ENCODE data around the gene FAM209A. TPM values are rescaled to one million over a fixed set of nuclear protein-coding genes. Genes with fewer than 3 reads are reported as not detected.
"Not testable (repeated sequence)": the region's sequence is repeated elsewhere in the genome, so short reads cannot be mapped to it uniquely, and the experiment has no call there.

The FAM209A gene
- total RNA-seq, 1 experiment from 2014 or later = 0.40 TPM

DNA sequence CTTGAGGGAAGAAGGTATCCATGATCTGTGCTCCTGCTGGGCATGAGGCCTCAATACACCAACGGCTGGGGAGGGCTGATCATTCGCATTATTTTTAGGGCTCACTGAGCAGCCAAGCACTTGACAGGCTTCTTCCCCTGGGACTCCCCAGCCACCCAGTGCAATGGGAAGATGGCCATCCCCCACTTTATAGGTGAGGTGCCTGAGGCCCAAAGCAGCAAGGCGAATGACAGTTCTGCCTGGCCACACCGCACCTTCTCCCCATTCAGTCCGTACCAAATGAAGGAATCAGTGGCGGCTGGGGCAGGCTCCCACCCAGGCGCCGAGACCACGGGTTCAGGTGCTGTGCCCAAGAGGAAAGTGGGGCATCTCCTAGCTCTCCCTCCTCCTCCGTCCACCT is 4.4 kb upstream of the FAM209A start:
- H3K36me3 Mint-ChIP-seq (ENCODE audit: insufficient read depth, unreplicated experiment) = no peaks in the 10 kb centered on the region
- intact Hi-C loops (cut with micrococcal nuclease; ENCODE audit: unreplicated experiment) = no loop called here
- TF ChIP-seq, protein P1, sequence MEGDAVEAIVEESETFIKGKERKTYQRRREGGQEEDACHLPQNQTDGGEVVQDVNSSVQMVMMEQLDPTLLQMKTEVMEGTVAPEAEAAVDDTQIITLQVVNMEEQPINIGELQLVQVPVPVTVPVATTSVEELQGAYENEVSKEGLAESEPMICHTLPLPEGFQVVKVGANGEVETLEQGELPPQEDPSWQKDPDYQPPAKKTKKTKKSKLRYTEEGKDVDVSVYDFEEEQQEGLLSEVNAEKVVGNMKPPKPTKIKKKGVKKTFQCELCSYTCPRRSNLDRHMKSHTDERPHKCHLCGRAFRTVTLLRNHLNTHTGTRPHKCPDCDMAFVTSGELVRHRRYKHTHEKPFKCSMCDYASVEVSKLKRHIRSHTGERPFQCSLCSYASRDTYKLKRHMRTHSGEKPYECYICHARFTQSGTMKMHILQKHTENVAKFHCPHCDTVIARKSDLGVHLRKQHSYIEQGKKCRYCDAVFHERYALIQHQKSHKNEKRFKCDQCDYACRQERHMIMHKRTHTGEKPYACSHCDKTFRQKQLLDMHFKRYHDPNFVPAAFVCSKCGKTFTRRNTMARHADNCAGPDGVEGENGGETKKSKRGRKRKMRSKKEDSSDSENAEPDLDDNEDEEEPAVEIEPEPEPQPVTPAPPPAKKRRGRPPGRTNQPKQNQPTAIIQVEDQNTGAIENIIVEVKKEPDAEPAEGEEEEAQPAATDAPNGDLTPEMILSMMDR (IDR thresholded peaks at IDR 0.05; ENCODE audit: unreplicated experiment) = no peak
- H3K27me3 Mint-ChIP-seq (ENCODE audit: unreplicated experiment) = no peaks in the 10 kb centered on the region
- no TSS peak for BruUV-seq (replicated peaks)
- H3K4me3 Mint-ChIP-seq (ENCODE audit: low read depth, unreplicated experiment) = no peak overlapping the region
- no peaks in the 10 kb centered on the region for H3K4me1 Mint-ChIP-seq (ENCODE audit: low read depth, unreplicated experiment)
- no peak overlapping the region for H3K27ac Mint-ChIP-seq (ENCODE audit: unreplicated experiment)
- CTCF ChIA-PET = interaction anchor here (0.6 to 1.1 kb wide), 2 partner anchors 11 to 1877 kb away, joined by 3 to 4 read pairs; no protein-coding TSS in a partner anchor
- no peak for DNase-seq
- no peaks in the 10 kb centered on the region for H3K9me3 Mint-ChIP-seq (ENCODE audit: low read depth, unreplicated experiment)

DNA sequence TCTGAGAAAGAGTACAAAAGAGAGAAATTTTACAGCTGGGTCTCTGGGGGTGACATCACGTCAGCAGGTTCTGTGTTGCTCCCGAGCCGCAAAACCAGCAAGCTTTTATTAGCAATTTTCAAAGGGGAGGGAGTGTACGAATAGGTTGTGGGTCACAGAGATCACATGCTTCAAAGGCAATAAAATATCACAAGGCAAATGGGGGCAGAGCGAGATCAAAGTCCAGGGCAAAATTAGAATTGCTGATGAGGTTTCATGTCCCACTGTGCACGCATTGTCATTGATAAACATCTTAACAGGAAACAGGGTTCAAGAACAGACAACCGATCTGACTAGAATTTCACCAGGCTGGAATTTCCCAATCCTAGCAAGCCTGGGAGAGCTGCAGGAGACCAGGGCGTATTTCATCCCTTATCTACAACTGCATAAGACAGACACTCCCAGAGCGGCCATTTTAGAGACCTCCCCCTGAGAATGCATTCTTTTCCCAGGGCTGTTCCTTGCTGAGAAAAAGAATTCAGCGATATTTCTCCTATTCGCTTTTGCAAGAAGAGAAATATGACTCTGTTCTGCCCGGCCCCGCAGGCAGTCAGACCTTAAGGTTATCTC is 3.7 kb upstream of the FAM209A start:
- intact Hi-C loops (cut with micrococcal nuclease; ENCODE audit: unreplicated experiment); H3K9me3 Mint-ChIP-seq (ENCODE audit: low read depth, unreplicated experiment); H3K4me3 Mint-ChIP-seq (ENCODE audit: low read depth, unreplicated experiment); H3K4me1 Mint-ChIP-seq (ENCODE audit: low read depth, unreplicated experiment); H3K36me3 Mint-ChIP-seq (ENCODE audit: insufficient read depth, unreplicated experiment); H3K27ac Mint-ChIP-seq (ENCODE audit: unreplicated experiment); DNase-seq; BruUV-seq (replicated peaks); H3K27me3 Mint-ChIP-seq (ENCODE audit: unreplicated experiment): not testable (repeated sequence)
- CTCF ChIA-PET = interaction anchor here (0.6 to 1.1 kb wide), 2 partner anchors 10 to 1876 kb away, joined by 3 to 4 read pairs; no protein-coding TSS in a partner anchor

DNA sequence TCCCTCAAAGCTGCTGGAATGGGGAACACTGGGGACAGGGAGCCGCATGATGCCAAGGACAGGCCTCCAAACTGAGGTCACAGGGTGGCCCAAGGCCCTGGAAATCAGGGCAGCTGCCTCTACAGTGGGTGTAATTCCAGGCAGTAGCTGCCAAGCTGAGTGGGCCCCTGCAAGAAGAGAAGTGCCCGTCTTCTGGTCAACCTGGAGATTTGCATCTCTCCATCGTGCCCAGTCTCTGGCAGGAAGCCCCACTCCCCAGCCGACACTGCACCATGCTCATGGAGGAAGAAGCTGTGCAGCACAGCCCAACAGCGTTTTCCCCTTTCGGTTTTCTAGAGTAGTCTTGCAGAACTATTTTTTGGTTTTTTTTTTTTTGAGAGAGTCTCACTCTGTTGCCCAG is 2.2 kb upstream of the FAM209A start:
- CTCF ChIA-PET = no interaction called here
- no peaks in the 10 kb centered on the region for H3K9me3 Mint-ChIP-seq (ENCODE audit: low read depth, unreplicated experiment)
- BruUV-seq (replicated peaks) = no TSS peak
- H3K27ac Mint-ChIP-seq (ENCODE audit: unreplicated experiment) = no peak overlapping the region
- intact Hi-C loops (cut with micrococcal nuclease; ENCODE audit: unreplicated experiment) = no loop called here
- no peak overlapping the region for H3K4me3 Mint-ChIP-seq (ENCODE audit: low read depth, unreplicated experiment)
- TF ChIP-seq, protein P1 (IDR thresholded peaks at IDR 0.05; ENCODE audit: unreplicated experiment) = no peak
- no peaks in the 10 kb centered on the region for H3K36me3 Mint-ChIP-seq (ENCODE audit: insufficient read depth, unreplicated experiment)
- no peaks in the 10 kb centered on the region for H3K27me3 Mint-ChIP-seq (ENCODE audit: unreplicated experiment)
- H3K4me1 Mint-ChIP-seq (ENCODE audit: low read depth, unreplicated experiment) = no peaks in the 10 kb centered on the region
- no peak for DNase-seq

DNA sequence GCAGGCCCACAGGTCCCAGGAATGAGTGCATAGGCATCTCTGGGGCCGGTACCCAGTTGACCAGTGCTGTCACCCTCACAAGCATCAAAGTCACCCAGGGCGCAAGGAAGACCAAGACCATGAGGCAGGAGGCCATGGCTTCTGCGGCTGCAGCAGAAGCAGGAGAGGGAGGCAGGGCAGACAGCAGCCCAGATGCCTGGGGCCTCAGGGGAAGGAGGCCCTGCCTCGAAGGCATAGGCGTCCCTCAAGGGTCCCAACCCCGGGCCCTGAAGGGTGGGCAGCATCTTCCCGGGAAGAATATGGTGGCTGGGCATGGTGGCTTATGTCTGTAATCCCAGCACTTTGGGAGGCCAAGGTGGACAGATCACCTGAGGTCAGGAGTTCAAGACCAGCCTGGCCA is 3.0 kb downstream of the FAM209A start:
- Mint-ChIP-seq H3K27me3 (ENCODE audit: unreplicated experiment) (no peaks in the 10 kb centered on the region), H3K4me3 (ENCODE audit: low read depth, unreplicated experiment) (no peak overlapping the region), H3K27ac (ENCODE audit: unreplicated experiment) (no peak overlapping the region), H3K9me3 (ENCODE audit: low read depth, unreplicated experiment) (no peaks in the 10 kb centered on the region), H3K36me3 (ENCODE audit: insufficient read depth, unreplicated experiment) (no peaks in the 10 kb centered on the region), H3K4me1 (ENCODE audit: low read depth, unreplicated experiment) (no peaks in the 10 kb centered on the region)
- BruUV-seq (replicated peaks) = no TSS peak
- intact Hi-C loops (cut with micrococcal nuclease; ENCODE audit: unreplicated experiment) = no loop called here
- DNase-seq = no peak
- CTCF ChIA-PET = no interaction called here
- TF ChIP-seq, protein P1 (IDR thresholded peaks at IDR 0.05; ENCODE audit: unreplicated experiment) = no peak

DNA sequence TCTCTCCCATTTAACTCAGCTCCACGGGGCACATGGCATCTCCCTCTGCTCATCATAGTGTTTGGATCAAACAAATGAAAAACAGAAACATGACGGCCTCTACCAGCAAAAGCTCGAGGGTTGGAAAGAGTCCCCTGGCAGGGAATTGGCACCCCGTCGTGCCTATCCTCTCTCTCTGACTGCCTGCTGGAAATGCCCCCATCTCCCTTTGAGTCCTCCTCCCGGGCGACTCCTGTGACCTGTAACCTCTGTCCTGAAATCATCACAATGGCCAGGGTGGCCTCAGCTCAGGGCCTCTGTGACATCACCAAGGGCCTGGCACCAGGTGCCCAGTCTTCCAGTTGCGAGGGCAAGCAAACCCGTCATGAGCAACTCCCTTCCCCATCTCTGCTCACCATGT is 8.4 kb downstream of the FAM209A start, which contains the start of gene FAM209B:
TSS of gene FAM209B (plus strand) at position 301 of the 400 bp plus-strand sequence. CDS start at position 397, 96 bp downstream.
- BruUV-seq (replicated peaks); H3K36me3 Mint-ChIP-seq (ENCODE audit: insufficient read depth, unreplicated experiment); CTCF ChIA-PET; H3K27ac Mint-ChIP-seq (ENCODE audit: unreplicated experiment); intact Hi-C loops (cut with micrococcal nuclease; ENCODE audit: unreplicated experiment); DNase-seq; H3K4me3 Mint-ChIP-seq (ENCODE audit: low read depth, unreplicated experiment); H3K4me1 Mint-ChIP-seq (ENCODE audit: low read depth, unreplicated experiment); H3K9me3 Mint-ChIP-seq (ENCODE audit: low read depth, unreplicated experiment); H3K27me3 Mint-ChIP-seq (ENCODE audit: unreplicated experiment): not testable (repeated sequence)
